Endodermal cell (in vitro differentiated cells): ENCODE data around the gene PTCD1. TPM values are rescaled to one million over a fixed set of nuclear protein-coding genes. Genes with fewer than 3 reads are reported as not detected.
"Not testable (repeated sequence)": the region's sequence is repeated elsewhere in the genome, so short reads cannot be mapped to it uniquely, and the experiment has no call there.

Source experiments
- DNase-seq: peaks from one replicate; pipeline ENCODE4 v3.0.0-alpha.2; 2017
- H3K27ac ChIP-seq: 2 replicates; pipeline ENCODE4 v1.5.1; 2013; ENCODE audit warnings: mild to moderate bottlenecking, low read depth, low read length, moderate library complexity
- H3K27me3 ChIP-seq: 2 replicates; pipeline ENCODE4 v1.6.1; 2013; ENCODE audit warnings: mild to moderate bottlenecking, low read length, moderate library complexity; ENCODE audit not compliant: insufficient read depth, control insufficient read depth, poor library complexity, severe bottlenecking
- H3K36me3 ChIP-seq: 2 replicates; pipeline ENCODE4 v1.7.0; 2013; ENCODE audit warnings: mild to moderate bottlenecking, low read length, moderate library complexity; ENCODE audit not compliant: control insufficient read depth, insufficient read depth
- H3K4me1 ChIP-seq: one replicate; pipeline ENCODE4 v1.7.0; 2013; ENCODE audit warnings: low read length; ENCODE audit not compliant: control insufficient read depth, insufficient read depth
- H3K4me3 ChIP-seq: 2 replicates; pipeline ENCODE4 v1.5.1; 2013; ENCODE audit warnings: mild to moderate bottlenecking, low read length, moderate library complexity
- H3K9ac ChIP-seq: 2 replicates; pipeline ENCODE4 v1.6.1; 2013; ENCODE audit warnings: mild to moderate bottlenecking, low read length, moderate library complexity; ENCODE audit not compliant: poor library complexity, severe bottlenecking; ENCODE audit errors: extremely low read depth
- H3K9me3 ChIP-seq: 2 replicates; pipeline ENCODE4 v1.6.1; 2013; ENCODE audit warnings: mild to moderate bottlenecking, low read length, moderate library complexity; ENCODE audit not compliant: control insufficient read depth
- H3K27ac Mint-ChIP-seq: 2 replicates; pipeline ENCODE4 v1.8.0; 2020; ENCODE audit warnings: mixed read lengths
- H3K27me3 Mint-ChIP-seq: 2 replicates; pipeline ENCODE4 v1.8.0; 2021; ENCODE audit warnings: mild to moderate bottlenecking, mixed read lengths; ENCODE audit not compliant: insufficient read depth
- H3K36me3 Mint-ChIP-seq: 2 replicates; pipeline ENCODE4 v1.8.0; 2020; ENCODE audit warnings: low read depth, mixed read lengths
- H3K4me1 Mint-ChIP-seq: 2 replicates; pipeline ENCODE4 v1.8.0; 2020; ENCODE audit warnings: mixed read lengths
- H3K4me3 Mint-ChIP-seq: 2 replicates; pipeline ENCODE4 v1.8.0; 2020; ENCODE audit warnings: mild to moderate bottlenecking, moderate library complexity, mixed read lengths
- H3K9me3 Mint-ChIP-seq: 2 replicates; pipeline ENCODE4 v1.8.0; 2020; ENCODE audit warnings: mild to moderate bottlenecking, mixed read lengths
- CTCF ChIP-seq: fragments of 200-600 bp; sonication (generic); conservative IDR thresholded peaks from 2 replicates; pipeline ENCODE4 v1.5.0; 2021; ENCODE audit warnings: antibody characterized with exemption, mild to moderate bottlenecking
- WGBS, 2 experiments: methylation state at CpG; one replicate each; pipeline versions ENCODE4 v1.1.5 to v1.1.7; 2013; ENCODE audit warnings: missing lambda C conversion rate in 2 of 2, mixed read lengths in 1 of 2; ENCODE audit not compliant: insufficient coverage in 1 of 2, insufficient read length in 1 of 2; 5-methylcytosine and 5-hydroxymethylcytosine counted together
- total RNA-seq, 2 donors: library from RNA; stranded (reverse); fragmentation: NEBNext Ultra II Directional in 1 of 2; extraction: Animal tissue kit (Norgen Biotek cat#: 25700) in 1 of 2; gene quantifications; 2 replicates in 1 of 2; 3 replicates in 1 of 2; pipeline ENCODE4 v1.2.1, GENCODE V29; 2021

PTCD1 gene
- total RNA-seq, 2 donors from 2014 or later, result 11.9 to 12.5 TPM

DNA sequence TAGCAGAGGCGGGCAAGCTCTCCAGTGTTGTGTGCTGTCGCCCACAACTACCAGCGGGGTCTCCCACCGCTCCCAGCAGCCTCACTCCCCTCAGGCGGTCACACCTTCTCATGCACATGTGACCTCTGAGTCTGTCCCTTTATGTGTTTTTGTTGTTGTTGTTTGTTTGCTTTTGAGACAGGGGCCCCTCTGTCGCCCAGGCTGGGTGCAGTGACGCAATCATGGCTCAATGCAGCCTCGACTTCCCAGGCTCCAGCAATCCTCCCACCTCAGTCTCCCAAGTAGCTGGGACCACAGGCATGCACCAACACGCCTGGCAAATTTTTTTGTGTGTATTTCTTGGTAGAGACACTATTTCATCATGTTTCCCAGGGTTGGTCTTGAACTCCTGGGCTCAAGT, 1.6 kb upstream of the PTCD1 start:
- peaks cover 37% of the 10 kb centered on the region for H3K36me3 Mint-ChIP-seq
- H3K4me1 ChIP-seq, result peaks cover 2% of the 10 kb centered on the region
- no peaks in the 10 kb centered on the region for H3K27me3 Mint-ChIP-seq
- H3K9ac ChIP-seq, result peak overlapping the region; percentile 79
- H3K9me3 Mint-ChIP-seq, result no peaks in the 10 kb centered on the region
- peak overlapping the region; percentile 96 for H3K4me3 Mint-ChIP-seq
- H3K27me3 ChIP-seq, result no peaks in the 10 kb centered on the region
- no peak overlapping the region for H3K27ac ChIP-seq
- peaks cover 9% of the 10 kb centered on the region for H3K4me1 Mint-ChIP-seq
- WGBS, 2 experiments, result 72% methylated on average over 9 of the region's 9 CpGs; no CpG with 5 or more reads in 1 of the 2 experiments
- no peak for TF ChIP-seq CTCF
- peak overlapping the region; percentile 92 for H3K27ac Mint-ChIP-seq
- no peak for DNase-seq
- H3K36me3 ChIP-seq, result peaks cover 40% of the 10 kb centered on the region
- peak overlapping the region; percentile 92 for H3K4me3 ChIP-seq
- H3K9me3 ChIP-seq, result no peaks in the 10 kb centered on the region

DNA sequence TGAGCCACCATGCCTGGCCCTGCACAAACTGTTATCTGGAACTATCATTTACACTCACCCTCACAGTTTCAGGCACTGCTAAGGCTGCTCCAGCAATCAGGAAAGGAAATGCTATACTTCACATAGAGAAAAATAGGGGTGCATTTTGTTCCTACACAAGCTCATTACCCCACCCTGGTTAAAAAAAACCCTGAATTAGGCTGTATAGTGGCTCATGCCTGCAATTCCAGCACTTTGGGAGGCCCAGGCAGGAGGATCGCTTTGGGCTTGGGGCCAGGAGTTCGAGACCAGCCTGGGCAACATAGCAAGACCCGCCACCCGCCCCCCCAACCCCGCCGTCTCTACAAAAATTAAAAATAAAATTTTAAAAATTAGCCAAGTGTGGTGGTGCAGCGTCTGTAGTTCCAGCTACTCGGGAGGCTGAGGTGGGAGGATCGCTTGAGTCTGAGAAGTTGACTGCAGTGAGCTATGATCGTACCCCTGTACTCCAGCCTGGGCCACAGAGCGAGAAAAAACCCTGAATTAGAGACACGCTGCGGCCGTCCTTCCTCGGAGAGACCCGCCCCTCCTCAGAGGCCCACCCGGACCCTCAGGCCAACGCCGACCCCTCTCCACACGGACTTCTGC, 539 bp downstream of the PTCD1 start:
- H3K4me1 ChIP-seq, result peaks cover 2% of the 10 kb centered on the region
- WGBS, 2 experiments, result 21% methylated on average over 10 to 18 of the region's 20 CpGs
- Mint-ChIP-seq H3K9me3 (no peaks in the 10 kb centered on the region), H3K4me3 (peak overlapping the region; percentile 96), H3K27me3 (no peaks in the 10 kb centered on the region), H3K27ac (peak overlapping the region; percentile 97), H3K36me3 (peaks cover 38% of the 10 kb centered on the region), H3K4me1 (peaks cover 9% of the 10 kb centered on the region)
- no peak overlapping the region for H3K27ac ChIP-seq
- DNase-seq, result no peak
- H3K9ac ChIP-seq, result peak overlapping the region; percentile 79
- peak overlapping the region; percentile 92 for H3K4me3 ChIP-seq
- H3K9me3 ChIP-seq, result no peaks in the 10 kb centered on the region
- peaks cover 42% of the 10 kb centered on the region for H3K36me3 ChIP-seq
- no peak for TF ChIP-seq CTCF
- no peaks in the 10 kb centered on the region for H3K27me3 ChIP-seq

GRCh38 chr7:99433158-99433557, 5.4 kb downstream of the PTCD1 start:
- H3K27ac ChIP-seq, result no peak overlapping the region
- H3K4me3 Mint-ChIP-seq, result no peak overlapping the region
- no peak overlapping the region for H3K9ac ChIP-seq
- H3K36me3 Mint-ChIP-seq, result peaks cover 61% of the 10 kb centered on the region
- no peak for DNase-seq
- peak overlapping the region; percentile 64 for H3K27ac Mint-ChIP-seq
- peaks cover 61% of the 10 kb centered on the region for H3K36me3 ChIP-seq
- WGBS, 2 experiments, result 93 to 97% methylated on average over 4 to 9 of the region's 9 CpGs
- no peaks in the 10 kb centered on the region for H3K9me3 Mint-ChIP-seq
- no peaks in the 10 kb centered on the region for H3K9me3 ChIP-seq
- peaks cover 10% of the 10 kb centered on the region for H3K4me1 Mint-ChIP-seq
- H3K4me3 ChIP-seq, result peak overlapping the region; percentile 19
- no peaks in the 10 kb centered on the region for H3K27me3 Mint-ChIP-seq
- TF ChIP-seq CTCF, result no peak
- H3K27me3 ChIP-seq, result no peaks in the 10 kb centered on the region
- H3K4me1 ChIP-seq, result peaks cover 8% of the 10 kb centered on the region

DNA sequence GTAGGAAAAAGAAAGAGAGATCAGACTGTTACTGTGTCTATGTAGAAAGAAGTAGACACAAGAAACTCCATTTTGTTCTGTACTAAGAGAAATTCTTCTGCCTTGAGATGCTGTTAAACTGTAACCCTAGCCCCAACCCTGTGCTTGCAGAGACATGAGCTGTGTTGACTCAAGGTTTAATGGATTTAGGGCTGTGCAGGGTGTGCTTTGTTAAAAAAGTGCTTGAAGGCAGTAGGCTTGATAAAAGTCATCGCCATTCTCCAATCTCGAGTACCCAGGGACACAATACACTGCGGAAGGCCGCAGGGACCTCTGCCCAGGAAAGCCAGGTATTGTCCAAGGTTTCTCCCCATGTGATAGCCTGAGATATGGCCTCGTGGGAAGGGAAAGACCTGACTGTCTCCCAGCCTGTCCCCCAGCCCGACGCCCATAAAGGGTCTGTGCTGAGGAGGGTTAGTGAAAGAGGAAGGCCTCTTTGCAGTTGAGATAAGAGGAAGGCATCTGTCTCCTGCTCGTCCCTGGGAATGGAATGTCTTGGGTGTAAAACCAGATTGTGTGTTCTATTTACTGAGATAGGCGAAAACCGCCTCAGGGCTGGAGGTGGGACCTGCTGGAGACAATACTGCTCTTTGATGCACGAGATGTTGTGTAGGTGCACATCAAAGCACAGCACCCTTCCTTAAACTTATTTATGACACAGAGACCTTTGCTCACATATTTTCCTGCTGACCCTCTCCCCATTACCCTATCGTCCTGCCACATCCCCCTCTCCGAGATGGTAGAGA, 6.7 kb downstream of the PTCD1 start:
- Histone ChIP-seq H3K36me3 (peaks cover 60% of the 10 kb centered on the region), H3K27ac (peak overlapping the region; percentile 57), H3K9ac (peak overlapping the region; percentile 55), H3K4me3 (peak overlapping the region; percentile 19)
- H3K27ac Mint-ChIP-seq, result peak overlapping the region; percentile 94
- not testable (repeated sequence) for H3K4me1 ChIP-seq, H3K27me3 ChIP-seq, H3K9me3 ChIP-seq, H3K4me1 Mint-ChIP-seq, H3K27me3 Mint-ChIP-seq, H3K9me3 Mint-ChIP-seq, DNase-seq
- H3K36me3 Mint-ChIP-seq, result peaks cover 66% of the 10 kb centered on the region
- 64 to 81% methylated on average over 8 to 13 of the region's 13 CpGs for WGBS, 2 experiments
- peak overlapping the region; percentile 14 for H3K4me3 Mint-ChIP-seq
